Measurements from ENCODE around the gene FAM110C. TPM values are rescaled to one million over a fixed set of nuclear protein-coding genes. Genes with fewer than 3 reads are reported as not detected.

FAM110C gene
- total RNA-seq, 1 experiment from 2014 or later = 5.0 TPM

DNA sequence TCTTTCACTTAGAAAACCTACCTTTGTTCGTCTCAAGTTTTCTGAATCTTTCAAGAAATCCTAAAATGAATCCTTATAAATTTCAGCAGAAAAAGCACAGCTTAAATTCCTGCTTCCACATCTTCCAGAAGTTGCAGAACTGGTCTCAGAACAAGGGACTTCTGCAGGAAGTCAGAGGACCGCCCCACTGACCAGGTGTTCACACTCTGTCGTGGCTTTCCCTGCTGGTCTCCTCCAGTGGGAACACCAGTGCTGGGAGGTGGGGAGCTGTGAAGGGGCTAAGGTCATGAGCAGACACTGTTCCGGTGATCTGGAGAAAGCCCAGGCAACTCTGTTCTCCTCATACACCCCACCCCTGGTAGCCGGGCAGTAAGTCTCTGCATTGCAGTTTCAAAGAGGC, 3.5 kb downstream of the FAM110C start:
- peak overlapping the region; percentile 19; the same call in 1 of the 2 replicates for H3K4me3 ChIP-seq (ENCODE audit: low read length)
- peak overlapping the region; percentile 52 for H3K4me2 ChIP-seq (ENCODE audit: low read length)
- DNase-seq (peak; percentile 17), ATAC-seq (no peak)
- H3K4me1 ChIP-seq (ENCODE audit: insufficient read depth, low read length) = peaks cover 41% of the 10 kb centered on the region
- H3F3A ChIP-seq (ENCODE audit: low read length, unreplicated experiment) = no peaks in the 10 kb centered on the region
- H3K27me3 ChIP-seq (ENCODE audit: low read length) = no peaks in the 10 kb centered on the region
- no peak overlapping the region for H3K9ac ChIP-seq (ENCODE audit: low read length)
- H4K20me1 ChIP-seq (ENCODE audit: low read length) = peaks cover 8% of the 10 kb centered on the region; the same call in 1 of the 2 replicates
- H3K79me2 ChIP-seq (ENCODE audit: low read length) = peaks cover 37% of the 10 kb centered on the region
- CTCF ChIA-PET = no interaction called here
- 0 out of 2 replicates have a peak, but pooled peaks cover 2% of the 10 kb centered on the region for H3K36me3 ChIP-seq (ENCODE audit: low read depth, low read length)
- no peak overlapping the region for H2AFZ ChIP-seq (ENCODE audit: low read length)
- no TSS peak for BruUV-seq (replicated peaks)
- TF ChIP-seq, protein P1, sequence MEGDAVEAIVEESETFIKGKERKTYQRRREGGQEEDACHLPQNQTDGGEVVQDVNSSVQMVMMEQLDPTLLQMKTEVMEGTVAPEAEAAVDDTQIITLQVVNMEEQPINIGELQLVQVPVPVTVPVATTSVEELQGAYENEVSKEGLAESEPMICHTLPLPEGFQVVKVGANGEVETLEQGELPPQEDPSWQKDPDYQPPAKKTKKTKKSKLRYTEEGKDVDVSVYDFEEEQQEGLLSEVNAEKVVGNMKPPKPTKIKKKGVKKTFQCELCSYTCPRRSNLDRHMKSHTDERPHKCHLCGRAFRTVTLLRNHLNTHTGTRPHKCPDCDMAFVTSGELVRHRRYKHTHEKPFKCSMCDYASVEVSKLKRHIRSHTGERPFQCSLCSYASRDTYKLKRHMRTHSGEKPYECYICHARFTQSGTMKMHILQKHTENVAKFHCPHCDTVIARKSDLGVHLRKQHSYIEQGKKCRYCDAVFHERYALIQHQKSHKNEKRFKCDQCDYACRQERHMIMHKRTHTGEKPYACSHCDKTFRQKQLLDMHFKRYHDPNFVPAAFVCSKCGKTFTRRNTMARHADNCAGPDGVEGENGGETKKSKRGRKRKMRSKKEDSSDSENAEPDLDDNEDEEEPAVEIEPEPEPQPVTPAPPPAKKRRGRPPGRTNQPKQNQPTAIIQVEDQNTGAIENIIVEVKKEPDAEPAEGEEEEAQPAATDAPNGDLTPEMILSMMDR (conservative IDR thresholded peaks at IDR 0.05; ENCODE audit: low read depth, low read length) = no peak
- TF ChIP-seq EZH2phosphoT487 (IDR thresholded peaks at IDR 0.05; ENCODE audit: borderline replicate concordance, low read length) (no peak), EZH2 (IDR thresholded peaks at IDR 0.05; ENCODE audit: low read length, unreplicated experiment) (no peak)
- no peaks in the 10 kb centered on the region for H3K9me3 ChIP-seq (ENCODE audit: low read length)
- intact Hi-C loops (cut with micrococcal nuclease) = no loop called here
- POLR2A ChIA-PET (ENCODE audit: unreplicated experiment) = no interaction called here
- H3K9me2 ChIP-seq (replicated peaks; ENCODE audit: low read length) = no peaks in the 10 kb centered on the region
- no peak overlapping the region for H3K27ac ChIP-seq (ENCODE audit: low read length)

- ATAC-seq (no peak), DNase-seq (no peak)
- no TSS peak for BruUV-seq (replicated peaks)
- no peak overlapping the region for H3K4me2 ChIP-seq (ENCODE audit: low read length)
- no peak overlapping the region for H3K9ac ChIP-seq (ENCODE audit: low read length)
- CTCF ChIA-PET = no interaction called here
- no peaks in the 10 kb centered on the region for H3K27me3 ChIP-seq (ENCODE audit: low read length)
- H3K4me3 ChIP-seq (ENCODE audit: low read length) = no peak overlapping the region
- H3K79me2 ChIP-seq (ENCODE audit: low read length) = peaks cover 32% of the 10 kb centered on the region
- H3F3A ChIP-seq (ENCODE audit: low read length, unreplicated experiment) = no peaks in the 10 kb centered on the region
- 0 out of 2 replicates have a peak, but pooled peaks cover 2% of the 10 kb centered on the region for H3K36me3 ChIP-seq (ENCODE audit: low read depth, low read length)
- TF ChIP-seq EZH2 (IDR thresholded peaks at IDR 0.05; ENCODE audit: low read length, unreplicated experiment) (no peak), EZH2phosphoT487 (IDR thresholded peaks at IDR 0.05; ENCODE audit: borderline replicate concordance, low read length) (no peak)
- TF ChIP-seq, protein P1 (conservative IDR thresholded peaks at IDR 0.05; ENCODE audit: low read depth, low read length) = no peak
- POLR2A ChIA-PET (ENCODE audit: unreplicated experiment) = no interaction called here
- peaks cover 41% of the 10 kb centered on the region for H3K4me1 ChIP-seq (ENCODE audit: insufficient read depth, low read length)
- H4K20me1 ChIP-seq (ENCODE audit: low read length) = peaks cover 7% of the 10 kb centered on the region; the same call in 1 of the 2 replicates
- no peaks in the 10 kb centered on the region for H3K9me2 ChIP-seq (replicated peaks; ENCODE audit: low read length)
- no peak overlapping the region for H3K27ac ChIP-seq (ENCODE audit: low read length)
- intact Hi-C loops (cut with micrococcal nuclease) = no loop called here
- H2AFZ ChIP-seq (ENCODE audit: low read length) = no peak overlapping the region
- H3K9me3 ChIP-seq (ENCODE audit: low read length) = no peaks in the 10 kb centered on the region
Measured at GRCh38 chr2:40465-40864, 5.8 kb downstream of the FAM110C start.

- peak; percentile 63 for DNase-seq
- H3K9ac ChIP-seq (ENCODE audit: low read length) = no peak overlapping the region
- intact Hi-C loops (cut with micrococcal nuclease) = no loop called here
- peaks cover 39% of the 10 kb centered on the region for H3K4me1 ChIP-seq (ENCODE audit: insufficient read depth, low read length)
- no TSS peak for BruUV-seq (replicated peaks)
- H3K27ac ChIP-seq (ENCODE audit: low read length) = peak overlapping the region; percentile 59
- no peaks in the 10 kb centered on the region for H3K9me3 ChIP-seq (ENCODE audit: low read length)
- ATAC-seq = peak; percentile 56
- H3K27me3 ChIP-seq (ENCODE audit: low read length) = no peaks in the 10 kb centered on the region
- POLR2A ChIA-PET (ENCODE audit: unreplicated experiment) = no interaction called here
- no peak overlapping the region for H3K4me3 ChIP-seq (ENCODE audit: low read length)
- H3F3A ChIP-seq (ENCODE audit: low read length, unreplicated experiment) = no peaks in the 10 kb centered on the region
- no peak overlapping the region for H2AFZ ChIP-seq (ENCODE audit: low read length)
- no peaks in the 10 kb centered on the region for H3K9me2 ChIP-seq (replicated peaks; ENCODE audit: low read length)
- CTCF ChIA-PET = no interaction called here
- TF ChIP-seq, protein P1 (conservative IDR thresholded peaks at IDR 0.05; ENCODE audit: low read depth, low read length) = no peak
- H3K4me2 ChIP-seq (ENCODE audit: low read length) = 0 out of 2 replicates have a peak overlapping the region, but pooled peaks have one; percentile 31
- H3K36me3 ChIP-seq (ENCODE audit: low read depth, low read length) = 0 out of 2 replicates have a peak, but pooled peaks cover 2% of the 10 kb centered on the region
- H4K20me1 ChIP-seq (ENCODE audit: low read length) = no peaks in the 10 kb centered on the region
- H3K79me2 ChIP-seq (ENCODE audit: low read length) = peaks cover 11% of the 10 kb centered on the region
Measured at GRCh38 chr2:38155-38554, 8.2 kb downstream of the FAM110C start.

Data from PC-3 (cell line).